Suprapubic skin (tissue), 4 donors: ENCODE measurements around the gene CD2AP. TPM values are rescaled to one million over a fixed set of nuclear protein-coding genes. Genes with fewer than 3 reads are reported as not detected.

ENCODE experiments used
- DNase-seq, 2 donors: peaks; one replicate each; pipeline ENCODE4 v3.0.0-alpha.2; 2019; ENCODE audit warnings: low spot score in 2 of 2
- H3K27ac ChIP-seq: fragments of 200-600 bp; sonication (generic); one replicate; pipeline ENCODE4 v1.5.1; 2019
- H3K27me3 ChIP-seq: fragments of 200-600 bp; sonication (generic); one replicate; pipeline ENCODE4 v1.5.1; 2019
- H3K36me3 ChIP-seq: fragments of 200-600 bp; sonication (generic); one replicate; pipeline ENCODE4 v1.5.1; 2019
- H3K4me1 ChIP-seq: fragments of 200-600 bp; sonication (generic); one replicate; pipeline ENCODE4 v1.5.1; 2019
- H3K4me3 ChIP-seq: fragments of 200-600 bp; sonication (generic); one replicate; pipeline ENCODE4 v1.5.1; 2019; ENCODE audit warnings: mild to moderate bottlenecking
- H3K9me3 ChIP-seq: fragments of 200-600 bp; sonication (generic); one replicate; pipeline ENCODE4 v1.5.1; 2019
- CTCF ChIP-seq, 2 donors: fragments of 200-600 bp in 1 of 2; fragments of 450-650 bp in 1 of 2; sonication (generic) in 1 of 2; IDR thresholded peaks; one replicate each; pipeline ENCODE4 v1.5.1; 2016 to 2019; ENCODE audit warnings: antibody characterized with exemption in 2 of 2, mild to moderate bottlenecking in 1 of 2, moderate library complexity in 1 of 2
- EP300 ChIP-seq: sonication (generic); formaldehyde crosslinking; IDR thresholded peaks from one replicate; pipeline ENCODE4 v1.6.1; 2017; ENCODE audit warnings: antibody characterized with exemption
- POLR2A ChIP-seq, 2 donors: fragments of 450-650 bp; IDR thresholded peaks; one replicate each; pipeline ENCODE4 v1.6.1; 2017; ENCODE audit warnings: antibody characterized with exemption in 2 of 2, mild to moderate bottlenecking in 2 of 2, moderate library complexity in 2 of 2
- POLR2AphosphoS5 ChIP-seq, 3 donors: sonication (generic); formaldehyde crosslinking; IDR thresholded peaks; one replicate each; pipeline ENCODE4 v1.6.1; 2017; ENCODE audit warnings: antibody characterized with exemption in 3 of 3
- WGBS: methylation state at CpG from one replicate; pipeline ENCODE4 v1.1.5; 2018; 5-methylcytosine and 5-hydroxymethylcytosine counted together
- total RNA-seq, 4 donors: library from RNA; depleted of rRNA; stranded (reverse); fragments of >200 nt; gene quantifications; one replicate each; pipeline ENCODE4 v1.1.0, GENCODE V29; 2016

The CD2AP gene
- total RNA-seq, 4 donors from 2014 or later = 20.4 to 41.8 (median 28.3) TPM

- WGBS = 66% methylated on average over 3 of the region's 3 CpGs
- Histone ChIP-seq H3K9me3 (no peaks in the 10 kb centered on the region), H3K27ac (no peak overlapping the region), H3K4me3 (no peak overlapping the region), H3K27me3 (no peaks in the 10 kb centered on the region), H3K4me1 (peaks cover 10% of the 10 kb centered on the region), H3K36me3 (no peaks in the 10 kb centered on the region)
- DNase-seq = no peak
- TF ChIP-seq POLR2AphosphoS5 (IDR thresholded peaks at IDR 0.05) (no peak), CTCF (IDR thresholded peaks at IDR 0.05) (no peak), POLR2A (IDR thresholded peaks at IDR 0.05) (no peak), EP300 (no peak)
These were observed 153.0 kb downstream of the CD2AP start for GRCh38 chr6:47630587-47630986.

- 45% methylated on average over 6 of the region's 6 CpGs for WGBS
- Histone ChIP-seq H3K4me1 (peaks cover 10% of the 10 kb centered on the region), H3K4me3 (no peak overlapping the region), H3K27me3 (no peaks in the 10 kb centered on the region), H3K27ac (no peak overlapping the region), H3K36me3 (no peaks in the 10 kb centered on the region), H3K9me3 (no peaks in the 10 kb centered on the region)
- DNase-seq = no peak
- no peak for TF ChIP-seq POLR2AphosphoS5 (IDR thresholded peaks at IDR 0.05)
- no peak for TF ChIP-seq EP300
- TF ChIP-seq CTCF (IDR thresholded peaks at IDR 0.05) = peak; percentile 6 to 52
These were observed 153.7 kb downstream of the CD2AP start for GRCh38 chr6:47631269-47631772.

GRCh38 chr6:47631797-47632196 lies 154.2 kb downstream of the CD2AP start:
- H3K4me1 ChIP-seq = peaks cover 10% of the 10 kb centered on the region
- TF ChIP-seq CTCF (IDR thresholded peaks at IDR 0.05) = no peak
- no peak for TF ChIP-seq POLR2AphosphoS5 (IDR thresholded peaks at IDR 0.05)
- TF ChIP-seq POLR2A (IDR thresholded peaks at IDR 0.05) = no peak
- no peak for TF ChIP-seq EP300
- no peak overlapping the region for H3K4me3 ChIP-seq
- H3K27ac ChIP-seq = no peak overlapping the region
- no peaks in the 10 kb centered on the region for H3K36me3 ChIP-seq
- H3K9me3 ChIP-seq = no peaks in the 10 kb centered on the region
- H3K27me3 ChIP-seq = no peaks in the 10 kb centered on the region
- WGBS = 43% methylated on average over 3 of the region's 3 CpGs
- DNase-seq = no peak

GRCh38 chr6:47633141-47633540 lies 155.6 kb downstream of the CD2AP start:
- H3K4me1 ChIP-seq = peaks cover 10% of the 10 kb centered on the region
- TF ChIP-seq EP300 (no peak), POLR2AphosphoS5 (IDR thresholded peaks at IDR 0.05) (no peak), CTCF (IDR thresholded peaks at IDR 0.05) (no peak), POLR2A (IDR thresholded peaks at IDR 0.05) (no peak)
- no peak overlapping the region for H3K4me3 ChIP-seq
- H3K27ac ChIP-seq = no peak overlapping the region
- no peaks in the 10 kb centered on the region for H3K27me3 ChIP-seq
- WGBS = 60% methylated on average over 3 of the region's 3 CpGs
- H3K9me3 ChIP-seq = no peaks in the 10 kb centered on the region
- DNase-seq = no peak
- H3K36me3 ChIP-seq = no peaks in the 10 kb centered on the region

- no peaks in the 10 kb centered on the region for H3K36me3 ChIP-seq
- 89% methylated on average over 5 of the region's 5 CpGs for WGBS
- no peak for DNase-seq
- H3K4me3 ChIP-seq = no peak overlapping the region
- no peaks in the 10 kb centered on the region for H3K9me3 ChIP-seq
- H3K4me1 ChIP-seq = peaks cover 10% of the 10 kb centered on the region
- no peak overlapping the region for H3K27ac ChIP-seq
- TF ChIP-seq EP300 = no peak
- no peak for TF ChIP-seq POLR2AphosphoS5 (IDR thresholded peaks at IDR 0.05)
- TF ChIP-seq CTCF (IDR thresholded peaks at IDR 0.05) = no peak
- no peak for TF ChIP-seq POLR2A (IDR thresholded peaks at IDR 0.05)
- no peaks in the 10 kb centered on the region for H3K27me3 ChIP-seq
These were observed 156.8 kb downstream of the CD2AP start for GRCh38 chr6:47634210-47635047.
